Tibial nerve (tissue), 4 donors: ENCODE results near the gene PLCG1.

Source experiments
- CTCF ChIP-seq, 5 experiments: fragments of 200-600 bp in 3 of 5; fragments of 450-650 bp in 2 of 5; sonication (generic) in 3 of 5; IDR thresholded peaks; one replicate each; pipeline ENCODE4 v1.5.1; 2016 to 2019; ENCODE audit warnings: antibody characterized with exemption in 5 of 5, mild to moderate bottlenecking in 3 of 5, moderate library complexity in 2 of 5
- EP300 ChIP-seq, 2 donors: sonication (generic); formaldehyde crosslinking; IDR thresholded peaks; one replicate each; pipeline ENCODE4 v1.6.1; 2017; ENCODE audit warnings: antibody characterized with exemption in 2 of 2, mild to moderate bottlenecking in 1 of 2
- POLR2A ChIP-seq, 2 donors: fragments of 450-650 bp; IDR thresholded peaks; one replicate each; pipeline ENCODE4 v1.6.1; 2017; ENCODE audit warnings: antibody characterized with exemption in 2 of 2, mild to moderate bottlenecking in 2 of 2, moderate library complexity in 2 of 2

- no peak for TF ChIP-seq CTCF (IDR thresholded peaks at IDR 0.05)
- no peak for TF ChIP-seq POLR2A (IDR thresholded peaks at IDR 0.05)
- TF ChIP-seq EP300 (IDR thresholded peaks at IDR 0.05), result no peak
Measured at GRCh38 chr20:41143354-41143753, 6.0 kb downstream of the PLCG1 start.
